Testis (tissue), 3 donors: Measurements from ENCODE around the gene PAPPA. TPM values are rescaled to one million over a fixed set of nuclear protein-coding genes. Genes with fewer than 3 reads are reported as not detected.

Experiments
- DNase-seq: peaks from one replicate; pipeline ENCODE4 v3.0.0-alpha.2; 2019
- H3K27ac ChIP-seq, 2 donors: fragments of 200-600 bp; sonication (generic); one replicate each; pipeline ENCODE4 v1.5.1; 2019
- H3K27me3 ChIP-seq: fragments of 200-600 bp; sonication (generic); one replicate; pipeline ENCODE4 v1.5.1; 2019
- H3K36me3 ChIP-seq: fragments of 200-600 bp; sonication (generic); one replicate; pipeline ENCODE4 v1.5.1; 2017; ENCODE audit warnings: low read depth; ENCODE audit errors: missing control alignments
- H3K4me1 ChIP-seq: fragments of 200-600 bp; sonication (generic); one replicate; pipeline ENCODE4 v1.5.1; 2019
- H3K4me3 ChIP-seq, 2 donors: fragments of 200-600 bp; sonication (generic); one replicate each; pipeline ENCODE4 v1.5.1; 2017 to 2019
- H3K9me3 ChIP-seq: fragments of 200-600 bp; sonication (generic); one replicate; pipeline ENCODE4 v1.5.1; 2017
- CTCF ChIP-seq, 3 experiments: fragments of 450-650 bp in 2 of 3; fragments of 200-600 bp in 1 of 3; sonication (generic) in 1 of 3; IDR thresholded peaks; one replicate each; pipeline ENCODE4 v1.5.1; 2016 to 2019; ENCODE audit warnings: antibody characterized with exemption in 3 of 3, mild to moderate bottlenecking in 2 of 3, moderate library complexity in 1 of 3
- POLR2A ChIP-seq: fragments of 450-650 bp; IDR thresholded peaks from one replicate; pipeline ENCODE4 v1.6.1; 2017; ENCODE audit warnings: antibody characterized with exemption, mild to moderate bottlenecking, moderate library complexity
- WGBS, 2 donors: methylation state at CpG; one replicate each; pipeline ENCODE4 v1.1.5; 2018; 5-methylcytosine and 5-hydroxymethylcytosine counted together
- intact Hi-C: fragments of 100-400 bp; cut with DNase I; formaldehyde crosslinking; loops from one replicate; pipeline ENCODE4 v1.15.1; 2023; ENCODE audit warnings: low total_unique reads
- polyA plus RNA-seq: library from polyadenylated mRNA; stranded (reverse); fragments of 350-450 nt; fragmentation: Illumina TruSeq; extraction: RNeasy Lipid Tissue Mini Kit (QIAGEN cat#74804); gene quantifications from one replicate; pipeline ENCODE4 v1.2.3, GENCODE V29; 2014; ENCODE audit warnings: low read depth, low replicate concordance; ENCODE audit not compliant: insufficient read depth
- total RNA-seq, 2 donors: library from RNA; depleted of rRNA; stranded (reverse); fragments of >200 nt; gene quantifications; one replicate each; pipeline ENCODE4 v1.2.3, GENCODE V29; 2016

Gene PAPPA
- total and polyA plus RNA-seq, 3 donors from 2014 or later = 1.9 to 5.1 (median 4.1) TPM

GRCh38 chr9:116394894-116395698 is 241.5 kb downstream of the PAPPA start:
- 52 to 75% methylated on average over 5 of the region's 5 CpGs for WGBS, 2 donors

DNA sequence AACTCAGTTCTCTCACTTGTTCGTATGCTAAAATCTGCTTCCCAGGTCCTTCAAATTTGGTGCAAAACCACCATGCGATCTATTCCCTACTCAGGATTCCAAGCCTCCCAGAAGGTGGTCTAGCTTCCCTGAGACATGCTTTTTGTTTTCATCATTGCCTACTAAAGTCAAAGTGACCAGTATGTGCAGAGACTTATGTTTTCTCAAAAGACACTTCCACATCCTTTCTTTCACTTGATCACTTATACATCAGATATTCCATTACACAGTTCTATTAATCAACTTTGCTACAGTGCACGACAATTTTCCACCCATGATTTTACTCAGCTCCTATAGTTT is 242.1 kb downstream of the PAPPA start:
- DNase-seq = no peak
- Histone ChIP-seq H3K36me3 (no peaks in the 10 kb centered on the region), H3K9me3 (no peaks in the 10 kb centered on the region), H3K27me3 (no peaks in the 10 kb centered on the region), H3K4me1 (peaks cover 7% of the 10 kb centered on the region), H3K4me3 (no peak overlapping the region), H3K27ac (no peak overlapping the region)
- TF ChIP-seq POLR2A (no peak), CTCF (IDR thresholded peaks at IDR 0.05) (no peak)
- intact Hi-C loops = no loop called here
- 67 to 72% methylated on average over 3 of the region's 3 CpGs for WGBS, 2 donors

More at GRCh38 chr9:116394894-116395698, 241.5 kb downstream of the PAPPA start:
- Histone ChIP-seq H3K27ac (no peak overlapping the region), H3K27me3 (no peaks in the 10 kb centered on the region), H3K9me3 (no peaks in the 10 kb centered on the region), H3K4me3 (no peak overlapping the region), H3K4me1 (peaks cover 7% of the 10 kb centered on the region), H3K36me3 (no peaks in the 10 kb centered on the region)
- intact Hi-C loops = no loop called here
- peak; percentile 26 for DNase-seq
- TF ChIP-seq POLR2A (no peak), CTCF (IDR thresholded peaks at IDR 0.05) (no peak)

- TF ChIP-seq POLR2A (no peak), CTCF (IDR thresholded peaks at IDR 0.05) (no peak)
- no peaks in the 10 kb centered on the region for H3K4me1 ChIP-seq
Observed at GRCh38 chr9:116403171-116403570, 249.6 kb downstream of the PAPPA start.

GRCh38 chr9:116404228-116404627 is 250.6 kb downstream of the PAPPA start:
- Histone ChIP-seq H3K9me3 (no peaks in the 10 kb centered on the region), H3K4me1 (no peaks in the 10 kb centered on the region), H3K27me3 (no peaks in the 10 kb centered on the region), H3K4me3 (no peak overlapping the region), H3K36me3 (no peaks in the 10 kb centered on the region), H3K27ac (no peak overlapping the region)
- no peak for TF ChIP-seq POLR2A
- TF ChIP-seq CTCF (IDR thresholded peaks at IDR 0.05) = no peak
- no peak for DNase-seq
- intact Hi-C loops = no loop called here
- 92 to 94% methylated on average over 3 of the region's 3 CpGs for WGBS, 2 donors

More at GRCh38 chr9:116403171-116403570, 249.6 kb downstream of the PAPPA start:
- no peak overlapping the region for H3K4me3 ChIP-seq
- H3K27me3 ChIP-seq = no peaks in the 10 kb centered on the region
- DNase-seq = no peak
- no peaks in the 10 kb centered on the region for H3K36me3 ChIP-seq
- H3K27ac ChIP-seq = no peak overlapping the region
- no peaks in the 10 kb centered on the region for H3K9me3 ChIP-seq
- intact Hi-C loops = no loop called here

DNA sequence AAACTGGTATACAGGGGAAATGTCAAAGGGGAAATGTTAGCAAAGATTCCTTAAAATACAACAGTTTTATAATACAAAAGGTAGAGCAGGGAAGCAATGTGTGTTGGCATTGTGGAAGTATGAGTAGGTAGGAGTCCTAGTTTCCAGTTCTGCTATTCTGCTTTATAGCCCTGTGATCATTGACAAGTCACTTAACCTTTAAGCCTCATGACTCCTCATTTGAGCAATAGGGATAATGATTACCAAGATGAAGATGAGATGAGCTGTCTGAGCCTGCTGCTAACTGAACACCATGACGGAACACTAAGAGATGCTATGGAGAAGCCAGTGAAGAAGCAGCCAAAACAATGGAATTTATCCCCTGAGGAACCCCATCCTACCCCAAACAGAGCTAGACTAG is 251.7 kb downstream of the PAPPA start:
- WGBS, 2 donors = 97 to 100% methylated on average over 1 of the region's 1 CpG
- Histone ChIP-seq H3K9me3 (no peaks in the 10 kb centered on the region), H3K4me3 (no peak overlapping the region), H3K27me3 (no peaks in the 10 kb centered on the region), H3K4me1 (no peaks in the 10 kb centered on the region), H3K27ac (no peak overlapping the region), H3K36me3 (no peaks in the 10 kb centered on the region)
- TF ChIP-seq POLR2A (no peak), CTCF (IDR thresholded peaks at IDR 0.05) (no peak)
- DNase-seq = no peak
- intact Hi-C loops = no loop called here
